ENCODE results near the gene PRKAG2. TPM values are rescaled to one million over a fixed set of nuclear protein-coding genes. Genes with fewer than 3 reads are reported as not detected.

Gene PRKAG2
- total RNA-seq, 1 donor from 2014 or later, result 130 TPM

GRCh38 chr7:151732834-151733592, 143.9 kb downstream of the PRKAG2 start:
- peak overlapping the region; percentile 9 for H3K27ac ChIP-seq (replicated peaks)
- no peak for DNase-seq
- no peaks in the 10 kb centered on the region for H3K27me3 ChIP-seq (ENCODE audit: low read depth)
- H3K4me3 ChIP-seq, result peak overlapping the region; percentile 73
- peaks cover 86% of the 10 kb centered on the region for H3K4me1 ChIP-seq
- H3K9me3 ChIP-seq (replicated peaks), result no peaks in the 10 kb centered on the region
- TF ChIP-seq CTCF (IDR thresholded peaks at IDR 0.05; ENCODE audit: borderline replicate concordance), result no peak
- intact Hi-C loops (cut with micrococcal nuclease), result no loop called here
- H3K36me3 ChIP-seq, result no peaks in the 10 kb centered on the region

GRCh38 chr7:151732292-151732691, 144.6 kb downstream of the PRKAG2 start:
- no peak for DNase-seq
- peak overlapping the region; percentile 9 for H3K27ac ChIP-seq (replicated peaks)
- intact Hi-C loops (cut with micrococcal nuclease), result no loop called here
- H3K27me3 ChIP-seq (ENCODE audit: low read depth), result no peaks in the 10 kb centered on the region
- H3K36me3 ChIP-seq, result no peaks in the 10 kb centered on the region
- H3K4me1 ChIP-seq, result peaks cover 90% of the 10 kb centered on the region
- no peak overlapping the region for H3K4me3 ChIP-seq
- no peaks in the 10 kb centered on the region for H3K9me3 ChIP-seq (replicated peaks)
- TF ChIP-seq CTCF (IDR thresholded peaks at IDR 0.05; ENCODE audit: borderline replicate concordance), result no peak

- TF ChIP-seq CTCF (IDR thresholded peaks at IDR 0.05; ENCODE audit: borderline replicate concordance), result no peak
- H3K9me3 ChIP-seq (replicated peaks), result no peaks in the 10 kb centered on the region
- peaks cover 90% of the 10 kb centered on the region for H3K4me1 ChIP-seq
- DNase-seq, result no peak
- no peaks in the 10 kb centered on the region for H3K36me3 ChIP-seq
- H3K4me3 ChIP-seq, result no peak overlapping the region
- peak overlapping the region; percentile 61 for H3K27ac ChIP-seq (replicated peaks)
- H3K27me3 ChIP-seq (ENCODE audit: low read depth), result no peaks in the 10 kb centered on the region
- intact Hi-C loops (cut with micrococcal nuclease), result no loop called here
These were observed 145.9 kb downstream of the PRKAG2 start for GRCh38 chr7:151731022-151731441.

- Histone ChIP-seq H3K9me3 (replicated peaks) (no peaks in the 10 kb centered on the region), H3K36me3 (no peaks in the 10 kb centered on the region), H3K4me1 (peaks cover 90% of the 10 kb centered on the region), H3K27me3 (ENCODE audit: low read depth) (no peaks in the 10 kb centered on the region), H3K4me3 (no peak overlapping the region), H3K27ac (replicated peaks) (peak overlapping the region; percentile 61)
- no peak for TF ChIP-seq CTCF (IDR thresholded peaks at IDR 0.05; ENCODE audit: borderline replicate concordance)
- intact Hi-C loops (cut with micrococcal nuclease), result no loop called here
- DNase-seq, result no peak
These were observed 146.3 kb downstream of the PRKAG2 start for GRCh38 chr7:151730591-151730990.

GRCh38 chr7:151729521-151729921, 147.4 kb downstream of the PRKAG2 start:
- no peaks in the 10 kb centered on the region for H3K9me3 ChIP-seq (replicated peaks)
- no peak overlapping the region for H3K4me3 ChIP-seq
- peaks cover 96% of the 10 kb centered on the region for H3K4me1 ChIP-seq
- DNase-seq, result no peak
- intact Hi-C loops (cut with micrococcal nuclease), result no loop called here
- H3K27ac ChIP-seq (replicated peaks), result peak overlapping the region; percentile 89
- no peaks in the 10 kb centered on the region for H3K36me3 ChIP-seq
- H3K27me3 ChIP-seq (ENCODE audit: low read depth), result no peaks in the 10 kb centered on the region
- no peak for TF ChIP-seq CTCF (IDR thresholded peaks at IDR 0.05; ENCODE audit: borderline replicate concordance)
